RPMI8226 (cell line): ENCODE measurements around the gene TOP3A.
A peak's percentile ranks its signal among the peaks of the same experiment; 100 is the strongest.
"Not testable (repeated sequence)": the region's sequence is repeated elsewhere in the genome, so short reads cannot be mapped to it uniquely, and the experiment has no call there.

Experiments
- DNase-seq: peaks from one replicate; pipeline ENCODE4 v3.0.0-alpha.2; 2015

TOP3A gene

GRCh38 chr17:18314731-18315561 is at the start of gene TOP3A, which contains the start of gene SMCR8:
TSS of gene TOP3A (minus strand) at chr17:18314994. CDS start at chr17:18314778, 216 bp downstream.
TSS of gene SMCR8 (plus strand) at chr17:18315293. CDS start at chr17:18315790, 497 bp downstream.
- peak; percentile 97 for DNase-seq

GRCh38 chr17:18364166-18364565 is 49.4 kb upstream of the TOP3A start:
- DNase-seq: no peak

DNA sequence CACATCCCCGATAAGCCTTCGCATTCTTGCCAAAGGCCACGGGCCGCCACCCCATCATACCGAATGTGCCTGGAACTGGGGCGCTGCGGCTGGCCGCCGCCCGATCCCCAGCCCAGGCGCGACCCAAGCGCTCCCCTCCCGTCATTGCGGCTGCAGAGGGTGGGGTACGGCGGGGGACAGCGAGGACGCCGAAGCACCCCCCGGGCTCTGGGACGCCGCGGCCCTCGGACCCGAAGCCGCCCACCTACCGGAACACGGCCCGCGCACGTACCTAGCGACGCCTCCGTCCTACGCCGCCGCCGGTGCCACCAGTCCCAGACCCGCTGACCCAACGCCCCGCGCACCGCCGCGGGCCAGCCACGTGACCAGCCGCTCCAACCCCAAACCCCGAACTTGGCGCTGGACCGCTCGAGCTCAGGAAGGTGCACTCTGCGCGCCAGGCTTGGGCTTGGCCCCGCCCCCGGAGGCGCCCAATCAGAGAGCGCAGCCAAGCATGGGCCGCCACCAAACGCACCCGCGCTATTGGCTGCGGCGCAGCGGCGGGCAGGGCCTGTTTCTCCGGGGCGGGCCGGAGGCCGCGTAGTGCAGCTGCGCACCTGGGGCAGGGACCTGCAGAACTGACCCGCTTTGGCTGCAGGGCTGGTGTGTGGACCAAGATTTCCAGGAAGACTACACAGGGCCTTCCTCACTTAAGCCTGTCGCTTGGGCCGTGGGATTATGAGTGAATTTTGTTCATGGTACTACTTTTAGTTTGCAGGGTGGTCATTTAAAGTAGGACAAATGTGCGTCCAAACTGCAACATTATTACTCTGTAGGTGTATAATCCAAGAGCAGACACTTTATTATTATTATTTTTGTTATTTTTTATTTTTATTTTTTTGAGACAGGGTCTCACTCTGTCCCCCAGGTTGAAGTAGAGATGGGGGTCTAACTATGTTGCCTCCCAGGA is 48.6 kb upstream of the TOP3A start, which contains the start of gene SHMT1:
Gene SHMT1 (minus strand): TSS at position 450 of the 949 bp plus-strand sequence. CDS start 7,569 bp downstream, outside the sequence.
- peak; percentile 99 for DNase-seq

- peak; percentile 44 for DNase-seq
These were observed 47.9 kb upstream of the TOP3A start for GRCh38 chr17:18362698-18363100.

- DNase-seq: no peak
These were observed 47.3 kb upstream of the TOP3A start for GRCh38 chr17:18361837-18362697.

- DNase-seq: no peak
These were observed 45.7 kb upstream of the TOP3A start for GRCh38 chr17:18360518-18360917.

GRCh38 chr17:18356624-18357023 is 41.8 kb upstream of the TOP3A start:
- peak; percentile 45 for DNase-seq

- DNase-seq: no peak
These were observed 38.7 kb upstream of the TOP3A start for GRCh38 chr17:18353541-18353940.

GRCh38 chr17:18344021-18344420 is 29.2 kb upstream of the TOP3A start:
- DNase-seq: no peak

- DNase-seq: no peak
These were observed 25.1 kb upstream of the TOP3A start for GRCh38 chr17:18339933-18340332.

DNA sequence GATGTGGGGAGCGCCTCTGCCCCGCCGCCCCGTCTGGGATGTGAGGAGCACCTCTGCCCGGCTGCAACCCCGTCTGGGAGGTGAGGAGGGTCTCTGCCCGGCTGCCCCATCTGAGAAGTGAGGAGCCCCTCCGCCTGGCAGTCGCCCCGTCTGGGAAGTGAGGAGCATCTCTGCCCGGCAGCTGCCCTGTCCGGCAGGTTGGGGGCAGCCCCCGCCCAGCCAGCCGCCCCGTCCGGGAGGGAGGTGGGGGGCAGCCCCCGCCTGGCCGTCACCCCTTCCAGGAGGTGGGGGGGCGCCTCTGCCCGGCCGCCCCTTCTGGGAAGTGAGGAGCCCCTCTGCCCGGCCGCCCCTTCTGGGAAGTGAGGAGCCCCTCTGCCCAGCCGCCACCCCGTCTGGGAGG is 23.4 kb upstream of the TOP3A start:
- not testable (repeated sequence) for DNase-seq

GRCh38 chr17:18332909-18333489 is 18.2 kb upstream of the TOP3A start:
- DNase-seq: no peak

DNA sequence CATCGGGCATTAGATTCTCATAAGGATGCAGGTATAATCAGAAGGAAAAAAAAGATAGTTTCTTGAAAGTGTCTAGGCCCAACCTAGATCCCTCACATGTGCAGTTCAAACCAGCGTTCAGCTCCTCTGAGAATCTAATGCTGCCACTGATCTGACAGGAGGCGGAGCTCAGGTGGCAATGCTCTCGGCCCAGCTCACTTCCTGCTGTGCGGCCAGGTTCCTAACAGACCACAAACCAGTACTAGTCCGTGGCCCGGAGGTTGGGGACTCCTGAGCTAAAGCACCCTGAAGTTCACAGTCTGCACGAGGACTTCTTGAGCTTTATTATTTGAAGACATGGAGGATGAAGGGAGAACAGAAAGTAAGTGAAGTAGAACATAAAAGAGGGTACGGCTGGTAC is 17.1 kb upstream of the TOP3A start:
- DNase-seq: no peak

GRCh38 chr17:18328643-18329204 is 13.9 kb upstream of the TOP3A start:
- DNase-seq: no peak

DNA sequence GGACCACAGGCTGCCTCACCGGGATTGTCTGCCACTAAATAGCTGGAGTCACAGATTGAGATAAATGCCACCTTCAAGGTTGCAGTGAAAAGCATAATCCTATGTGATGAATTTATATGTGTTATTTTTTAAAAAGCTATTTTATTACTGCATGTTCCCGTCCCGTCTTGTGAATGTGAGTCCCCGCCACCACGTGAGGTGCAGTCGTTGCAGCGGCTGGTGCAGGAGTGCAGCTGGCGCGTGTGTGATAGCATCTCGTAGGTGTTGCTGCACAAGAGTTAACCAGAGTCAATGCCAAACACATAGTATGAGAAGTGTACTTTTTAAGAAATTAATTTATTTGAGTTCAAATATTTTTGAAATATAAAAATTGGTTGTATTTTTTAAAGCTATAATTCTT is 12.8 kb upstream of the TOP3A start:
- no peak for DNase-seq

DNA sequence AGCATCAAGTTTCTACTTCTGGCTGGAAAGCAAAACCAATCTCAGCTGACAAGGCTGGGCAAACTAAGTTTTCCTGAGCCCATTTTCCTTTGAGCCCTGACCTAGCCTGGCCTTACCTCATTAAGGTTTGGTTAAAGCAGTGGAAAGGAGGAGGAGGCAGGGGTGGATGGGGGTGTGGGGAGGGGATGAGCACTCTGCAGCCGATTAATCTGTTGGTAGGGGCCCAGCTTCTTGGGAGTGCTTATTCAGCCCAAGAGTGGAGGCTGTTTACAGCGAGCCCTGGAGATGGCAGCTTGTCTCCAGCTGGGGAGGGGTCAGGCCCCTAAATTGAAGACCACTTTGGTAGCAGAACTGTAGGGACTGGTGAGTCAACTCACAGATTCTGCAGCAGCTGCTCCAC is 12.3 kb upstream of the TOP3A start:
- no peak for DNase-seq

DNA sequence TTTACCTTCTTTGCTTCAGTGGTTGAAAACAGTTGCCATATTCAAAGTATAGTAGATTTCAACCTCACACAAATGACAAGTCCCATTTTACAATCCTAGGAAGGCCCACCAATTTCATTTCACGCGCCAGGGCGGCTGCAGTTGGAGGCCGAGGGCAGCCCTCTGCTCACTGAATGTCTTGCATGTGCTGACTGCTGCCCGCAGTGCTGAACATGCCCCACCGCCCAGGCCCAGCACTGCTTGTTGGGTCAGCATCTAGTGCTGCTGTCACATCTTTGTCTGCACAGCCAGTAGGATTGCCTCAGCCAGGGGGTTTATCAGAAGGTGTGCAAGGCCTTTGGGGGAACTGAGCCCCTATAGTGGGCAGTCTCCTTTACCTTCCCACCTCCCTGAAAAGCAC is 11.8 kb upstream of the TOP3A start:
- no peak for DNase-seq

DNA sequence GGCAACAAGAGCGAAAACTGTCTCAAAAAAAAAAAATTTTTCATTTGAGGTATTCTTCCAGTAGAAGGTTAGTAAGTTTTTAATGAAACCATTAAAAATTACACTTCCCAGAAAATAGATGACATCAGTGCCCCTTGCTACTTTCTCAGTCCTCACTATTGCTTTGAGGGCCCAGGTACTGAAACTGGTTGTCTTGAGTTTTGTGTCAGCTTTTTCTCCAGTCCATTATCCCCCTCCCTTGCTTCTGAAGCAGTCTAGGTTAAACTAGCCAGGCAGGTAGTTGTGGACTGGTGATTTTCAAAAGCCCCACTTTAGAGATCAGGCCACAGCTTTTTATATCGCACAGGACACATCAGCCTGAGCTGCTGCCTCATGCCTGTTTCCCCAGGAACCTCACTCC is 11.2 kb upstream of the TOP3A start:
- no peak for DNase-seq

DNA sequence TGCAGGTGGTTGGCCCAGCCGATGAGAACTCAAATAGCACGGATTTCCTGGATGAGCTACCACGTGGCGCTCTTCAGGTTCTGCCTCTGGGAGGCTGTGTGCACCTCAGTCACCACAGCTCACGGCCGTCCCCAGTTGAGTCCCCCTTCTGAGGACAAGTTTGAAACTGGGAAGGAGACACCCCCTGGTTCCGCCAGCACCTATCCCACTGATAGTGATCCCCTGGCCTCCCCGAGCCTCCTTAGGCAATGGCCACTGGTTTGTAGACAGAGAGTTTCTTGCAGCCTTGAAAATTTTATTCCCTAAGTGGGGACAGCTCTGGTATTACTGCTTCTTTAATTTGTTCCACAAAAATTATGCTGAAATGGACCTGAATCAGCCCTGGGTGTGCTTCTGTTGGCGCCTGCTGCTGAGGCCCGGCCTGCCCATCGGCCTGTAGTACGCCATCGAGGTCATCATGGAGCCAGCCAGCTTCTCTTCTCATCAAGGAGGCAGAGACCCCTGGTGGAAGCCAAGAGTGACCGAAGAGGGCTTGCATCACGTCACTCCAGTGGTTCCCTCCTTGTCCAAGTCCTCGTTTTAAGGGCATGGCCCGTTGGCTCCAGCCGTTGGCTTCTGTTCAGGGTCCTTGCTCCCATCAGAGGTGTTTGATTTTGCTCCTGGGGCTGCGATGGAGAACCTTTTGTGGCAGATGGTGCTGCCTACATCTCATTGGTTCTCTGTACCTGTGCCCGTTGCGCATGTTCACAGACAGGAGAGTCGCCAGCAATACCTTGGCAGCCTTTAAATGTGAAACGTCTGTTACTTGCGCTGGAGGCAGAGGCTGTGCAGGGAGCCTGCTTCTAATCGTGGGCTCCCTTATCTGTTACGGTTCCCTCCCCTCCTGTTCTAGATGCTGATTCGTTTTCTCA is 9.6 kb upstream of the TOP3A start:
- DNase-seq: no peak

DNA sequence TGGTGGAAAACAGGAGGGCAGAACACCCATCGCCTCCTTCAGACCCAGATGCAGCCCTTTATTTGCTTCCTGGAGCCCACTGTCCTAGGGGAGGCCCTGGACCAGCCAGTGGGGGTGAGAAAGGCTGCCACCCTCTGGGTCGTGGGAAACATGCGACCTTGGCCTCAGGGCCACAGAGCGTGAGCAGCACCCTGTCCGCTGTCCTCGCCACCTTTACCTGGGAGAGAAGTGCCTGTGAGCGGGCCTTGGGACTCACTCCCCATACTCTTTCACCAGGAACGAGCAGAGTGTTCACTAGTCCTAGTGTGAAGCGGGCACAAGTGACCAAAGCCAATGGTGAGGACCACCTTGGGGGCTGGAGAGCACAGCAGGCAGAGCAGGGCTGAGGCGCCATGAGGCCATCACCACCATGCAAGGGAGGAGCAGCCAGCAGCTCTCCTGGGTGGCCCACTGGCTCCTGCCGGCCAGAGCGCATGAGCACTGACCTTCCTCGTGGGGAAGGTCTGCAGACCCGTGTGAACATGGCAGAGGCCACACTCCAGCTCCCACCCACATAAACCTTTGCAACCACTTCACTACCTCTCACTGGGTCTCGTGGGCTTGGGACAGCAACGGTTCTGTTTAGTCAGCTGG is 8.8 kb upstream of the TOP3A start:
- DNase-seq: no peak
